ENCODE results near the gene CAPN12.
"Not testable (repeated sequence)": the region's sequence is repeated elsewhere in the genome, so short reads cannot be mapped to it uniquely, and the experiment has no call there.

The CAPN12 gene

DNA sequence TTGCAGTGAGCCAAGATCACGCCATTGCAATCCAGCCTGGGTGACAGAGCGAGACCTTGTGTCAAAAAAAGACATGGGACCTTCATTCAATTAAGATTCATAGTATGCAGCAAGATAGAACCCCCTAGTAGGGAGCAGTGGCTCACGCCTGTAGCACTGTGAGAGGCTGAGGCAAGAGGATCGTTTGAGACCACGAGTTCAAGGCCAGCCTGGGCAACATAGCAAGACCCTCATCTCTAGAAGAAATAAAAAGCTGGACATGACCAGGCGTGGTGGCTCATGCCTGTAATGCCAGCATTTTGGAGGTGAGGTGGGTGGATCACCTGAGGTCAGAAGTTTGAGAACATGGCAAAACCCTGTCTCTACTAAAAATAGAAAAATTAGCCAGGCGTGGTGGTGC lies 36.2 kb upstream of the CAPN12 start:
- TF ChIP-seq, protein P1, sequence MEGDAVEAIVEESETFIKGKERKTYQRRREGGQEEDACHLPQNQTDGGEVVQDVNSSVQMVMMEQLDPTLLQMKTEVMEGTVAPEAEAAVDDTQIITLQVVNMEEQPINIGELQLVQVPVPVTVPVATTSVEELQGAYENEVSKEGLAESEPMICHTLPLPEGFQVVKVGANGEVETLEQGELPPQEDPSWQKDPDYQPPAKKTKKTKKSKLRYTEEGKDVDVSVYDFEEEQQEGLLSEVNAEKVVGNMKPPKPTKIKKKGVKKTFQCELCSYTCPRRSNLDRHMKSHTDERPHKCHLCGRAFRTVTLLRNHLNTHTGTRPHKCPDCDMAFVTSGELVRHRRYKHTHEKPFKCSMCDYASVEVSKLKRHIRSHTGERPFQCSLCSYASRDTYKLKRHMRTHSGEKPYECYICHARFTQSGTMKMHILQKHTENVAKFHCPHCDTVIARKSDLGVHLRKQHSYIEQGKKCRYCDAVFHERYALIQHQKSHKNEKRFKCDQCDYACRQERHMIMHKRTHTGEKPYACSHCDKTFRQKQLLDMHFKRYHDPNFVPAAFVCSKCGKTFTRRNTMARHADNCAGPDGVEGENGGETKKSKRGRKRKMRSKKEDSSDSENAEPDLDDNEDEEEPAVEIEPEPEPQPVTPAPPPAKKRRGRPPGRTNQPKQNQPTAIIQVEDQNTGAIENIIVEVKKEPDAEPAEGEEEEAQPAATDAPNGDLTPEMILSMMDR (IDR thresholded peaks at IDR 0.05; ENCODE audit: control insufficient read depth, extremely low read depth, insufficient read depth): no peak
- DNase-seq (ENCODE audit: low read depth): no peak

DNA sequence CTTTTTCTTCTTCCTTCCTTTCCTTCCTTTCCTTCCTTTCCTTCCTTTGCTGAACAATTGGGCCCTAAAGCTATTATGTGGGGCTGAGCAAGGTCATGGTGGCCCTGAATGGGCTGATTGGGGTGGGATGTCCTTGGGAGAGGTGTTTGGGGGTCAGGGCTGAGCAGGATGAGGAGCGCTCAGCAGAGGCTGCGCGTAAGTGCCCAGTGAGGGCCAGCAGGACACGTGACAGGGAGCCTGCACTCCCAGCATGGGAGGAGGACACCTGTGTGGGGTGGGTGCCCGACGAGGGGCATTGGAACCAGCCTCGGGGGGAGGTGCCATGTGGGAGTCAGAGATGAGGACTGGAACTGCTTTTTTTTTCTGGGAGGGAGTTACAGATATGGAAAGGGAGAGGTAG lies 34.5 kb upstream of the CAPN12 start:
- TF ChIP-seq, protein P1 (IDR thresholded peaks at IDR 0.05; ENCODE audit: control insufficient read depth, extremely low read depth, insufficient read depth): no peak
- DNase-seq (ENCODE audit: low read depth): no peak
- no peak overlapping the region for H3K4me3 ChIP-seq (ENCODE audit: low read depth, low read length)

More for the DNA sequence above, 36.2 kb upstream of the CAPN12 start:
- no peak overlapping the region for H3K4me3 ChIP-seq (ENCODE audit: low read depth, low read length)

DNA sequence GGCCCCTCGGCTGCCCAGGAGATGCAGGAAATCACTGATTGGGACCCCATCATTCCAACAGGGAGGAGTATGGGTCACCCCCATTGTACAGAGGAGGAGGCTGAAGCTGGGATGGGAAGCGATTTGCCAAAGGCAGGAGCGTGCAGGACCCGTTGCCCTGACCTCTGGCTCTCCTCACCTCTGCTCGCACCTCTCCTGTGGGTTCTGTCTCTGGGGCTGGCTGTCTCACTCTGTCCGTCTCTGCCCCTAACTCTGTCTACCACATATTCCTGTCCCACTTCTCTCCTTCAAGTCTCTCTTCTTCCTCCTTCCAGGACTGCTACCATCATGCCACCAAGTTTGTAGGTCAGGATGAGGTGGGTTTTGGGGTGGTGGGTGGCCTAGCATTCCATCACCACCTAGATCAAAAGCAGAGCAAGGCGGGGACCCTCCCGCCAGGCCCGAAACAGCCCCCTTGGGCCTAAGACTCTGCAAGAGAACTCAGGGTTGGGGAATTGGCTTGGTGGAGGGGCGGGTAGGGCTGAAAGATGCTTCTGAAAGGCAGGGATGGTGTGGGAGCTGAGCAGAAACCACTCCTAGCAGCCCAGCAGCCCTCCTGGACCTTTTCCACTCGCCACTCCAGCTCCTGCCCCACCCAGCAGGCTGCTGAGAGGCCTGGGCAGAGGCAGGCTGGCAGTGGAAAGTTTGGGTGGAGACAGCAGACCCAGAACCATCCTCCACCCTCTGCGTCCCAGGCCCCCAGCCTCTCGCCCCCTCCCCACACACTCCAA lies 30.1 kb upstream of the CAPN12 start:
- TF ChIP-seq, protein P1 (IDR thresholded peaks at IDR 0.05; ENCODE audit: control insufficient read depth, extremely low read depth, insufficient read depth): no peak
- DNase-seq (ENCODE audit: low read depth): no peak
- H3K4me3 ChIP-seq (ENCODE audit: low read depth, low read length): no peak overlapping the region

DNA sequence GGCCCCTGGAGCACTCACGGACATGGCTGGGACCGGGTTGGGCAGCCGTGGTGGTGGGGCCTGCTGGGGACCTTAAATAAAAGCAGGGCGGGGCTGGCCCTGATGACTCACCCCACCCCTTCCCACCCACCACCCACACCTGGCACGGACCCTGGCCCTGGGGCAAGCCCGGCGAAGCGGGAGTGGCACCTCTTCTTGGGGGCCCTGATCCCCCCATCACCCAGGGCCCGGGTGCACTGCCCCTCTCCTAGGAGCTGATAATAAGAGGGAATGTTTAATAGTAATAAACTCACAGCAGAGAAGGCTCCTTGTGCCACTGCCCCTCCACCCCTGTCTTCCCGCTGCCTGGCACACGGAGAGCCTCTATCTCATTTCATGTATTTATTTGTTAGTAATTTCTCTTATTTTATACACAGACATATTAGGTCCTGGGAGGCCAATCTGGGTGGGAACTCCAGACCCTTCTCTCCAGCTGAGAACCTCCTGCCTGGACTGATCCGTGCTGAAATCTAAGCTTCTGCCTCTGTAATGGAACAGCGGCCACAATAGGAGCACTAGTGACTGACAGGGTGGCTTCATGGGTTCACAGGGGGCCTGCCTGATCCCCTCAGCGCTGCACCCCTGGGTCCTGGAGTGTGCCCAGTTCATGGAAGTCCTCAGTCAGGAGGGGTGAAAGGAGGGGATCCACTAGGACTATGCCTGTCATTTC lies 29.3 kb upstream of the CAPN12 start, which contains the start of gene LGALS7:
Gene LGALS7 (minus strand): TSS at position 49 of the 709 bp plus-strand sequence. CDS start 25 bp downstream, at position 24.
- no peak within 1 kb of the TSS for H3K4me3 ChIP-seq (ENCODE audit: low read depth, low read length)
- TF ChIP-seq, protein P1 (IDR thresholded peaks at IDR 0.05; ENCODE audit: control insufficient read depth, extremely low read depth, insufficient read depth): no peak
- no peak for DNase-seq (ENCODE audit: low read depth)

DNA sequence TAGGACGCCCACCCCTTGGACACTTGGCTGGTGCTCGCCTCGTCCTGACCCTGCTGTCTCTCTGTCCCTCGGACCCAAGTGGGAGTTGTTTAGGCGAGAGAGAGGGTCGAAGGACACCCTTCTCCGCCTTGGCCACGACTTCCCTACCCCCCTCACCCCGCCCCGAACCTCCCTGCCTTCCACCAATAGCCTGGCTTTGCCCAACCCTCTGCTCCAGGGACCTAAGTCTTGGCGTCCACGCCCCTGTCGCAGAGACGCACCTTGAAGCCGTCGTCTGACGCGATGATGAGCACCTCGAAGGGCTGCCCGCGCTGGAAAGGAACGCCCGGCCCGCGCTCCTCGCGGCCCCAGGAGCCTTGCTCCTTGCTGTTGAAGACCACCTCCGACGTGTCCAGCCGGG lies 27.3 kb upstream of the CAPN12 start:
- H3K4me3 ChIP-seq (ENCODE audit: low read depth, low read length): not testable (repeated sequence)

DNA sequence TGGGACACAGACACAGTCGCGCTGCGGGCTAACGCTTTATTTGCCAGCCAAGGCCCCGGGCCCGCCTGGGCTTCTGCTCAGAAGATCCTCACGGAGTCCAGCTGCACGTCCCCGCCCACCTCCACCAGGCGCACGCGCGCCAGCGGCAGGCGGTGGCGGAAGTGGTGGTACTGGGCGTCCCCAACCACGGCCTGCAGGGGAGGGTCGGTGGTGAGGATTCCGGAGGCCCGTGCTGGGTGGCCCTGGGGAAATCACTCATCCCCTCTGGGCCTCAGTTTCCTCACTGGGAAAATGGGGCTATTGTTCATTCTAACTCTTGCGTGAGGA lies 26.6 kb upstream of the CAPN12 start:
- H3K4me3 ChIP-seq (ENCODE audit: low read depth, low read length); DNase-seq (ENCODE audit: low read depth): not testable (repeated sequence)

More for the DNA sequence above, 27.3 kb upstream of the CAPN12 start:
- not testable (repeated sequence) for DNase-seq (ENCODE audit: low read depth)

DNA sequence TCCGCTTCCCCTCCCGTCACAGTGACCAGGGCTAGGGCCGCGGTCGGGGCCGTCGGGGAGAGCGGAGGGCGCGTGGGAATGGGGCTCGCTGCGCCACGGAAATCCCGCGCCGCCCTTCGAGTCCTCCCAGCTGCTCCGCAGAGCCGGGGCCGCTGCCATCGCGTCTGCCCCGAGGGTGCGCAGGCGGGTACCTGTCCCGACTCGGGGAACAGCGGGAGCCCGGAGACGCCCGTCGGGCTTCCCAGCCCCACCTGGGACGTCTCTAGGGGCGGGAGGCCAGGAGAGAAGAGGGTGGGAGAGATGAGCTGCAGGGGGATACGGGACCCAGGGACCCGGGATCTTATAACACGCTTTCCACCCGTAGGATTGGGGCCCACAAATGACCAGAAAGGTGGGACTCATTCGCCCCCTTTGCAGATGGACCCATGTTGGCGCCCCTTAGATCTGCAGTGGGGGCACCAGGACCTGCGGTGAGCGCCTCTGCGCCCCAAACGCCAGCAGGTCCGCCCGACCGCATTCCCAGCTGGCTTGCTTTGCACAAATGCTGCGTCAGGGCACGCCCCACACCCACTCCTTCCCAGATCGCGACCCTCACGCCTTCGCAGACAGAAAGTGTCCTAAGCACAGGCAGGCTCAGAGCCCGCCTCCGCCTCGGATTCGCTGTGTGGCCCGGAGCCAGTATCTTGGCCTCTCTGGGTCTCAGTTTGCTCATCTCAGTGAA lies 26.1 kb upstream of the CAPN12 start:
- H3K4me3 ChIP-seq (ENCODE audit: low read depth, low read length); DNase-seq (ENCODE audit: low read depth): not testable (repeated sequence)

DNA sequence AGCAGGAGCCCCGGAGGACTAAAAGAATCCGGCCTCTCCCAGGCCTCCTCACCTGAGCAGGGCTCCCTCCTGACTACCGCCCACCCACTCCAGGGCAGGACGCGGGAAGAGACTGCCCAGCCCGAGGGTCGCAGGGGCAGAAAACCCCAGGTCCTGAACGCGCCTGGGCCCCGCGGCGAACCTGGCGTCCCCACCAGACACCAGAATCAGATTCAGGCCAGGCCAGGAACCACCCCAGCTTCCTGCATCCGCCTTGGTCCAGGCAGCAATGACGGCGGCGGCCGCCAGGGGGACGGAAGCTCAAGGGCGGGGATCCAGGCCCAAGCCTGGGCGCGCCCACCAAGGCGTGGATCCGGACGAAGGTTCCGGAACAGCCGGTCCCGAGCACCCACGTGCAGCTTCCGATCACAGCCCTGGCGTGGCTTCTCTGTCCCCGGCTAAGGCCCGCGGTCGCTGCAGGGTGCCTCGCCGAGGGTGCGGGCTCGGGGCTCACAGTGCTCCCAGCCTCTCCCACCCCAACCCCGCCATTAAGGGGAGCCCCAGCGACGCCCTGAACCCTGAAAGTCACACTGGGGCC lies 25.4 kb upstream of the CAPN12 start:
- no peak for DNase-seq (ENCODE audit: low read depth)
- no peak overlapping the region for H3K4me3 ChIP-seq (ENCODE audit: low read depth, low read length)
- TF ChIP-seq, protein P1 (IDR thresholded peaks at IDR 0.05; ENCODE audit: control insufficient read depth, extremely low read depth, insufficient read depth): peak; percentile 39
